Amniotic epithelial cell (primary cell): Measurements from ENCODE around the gene CFTR.
A peak's percentile ranks its signal among the peaks of the same experiment; 100 is the strongest.

Source experiments
- DNase-seq: peaks from one replicate; pipeline ENCODE4 v3.0.0-alpha.2; 2010; ENCODE audit warnings: low read depth

Gene CFTR

DNA sequence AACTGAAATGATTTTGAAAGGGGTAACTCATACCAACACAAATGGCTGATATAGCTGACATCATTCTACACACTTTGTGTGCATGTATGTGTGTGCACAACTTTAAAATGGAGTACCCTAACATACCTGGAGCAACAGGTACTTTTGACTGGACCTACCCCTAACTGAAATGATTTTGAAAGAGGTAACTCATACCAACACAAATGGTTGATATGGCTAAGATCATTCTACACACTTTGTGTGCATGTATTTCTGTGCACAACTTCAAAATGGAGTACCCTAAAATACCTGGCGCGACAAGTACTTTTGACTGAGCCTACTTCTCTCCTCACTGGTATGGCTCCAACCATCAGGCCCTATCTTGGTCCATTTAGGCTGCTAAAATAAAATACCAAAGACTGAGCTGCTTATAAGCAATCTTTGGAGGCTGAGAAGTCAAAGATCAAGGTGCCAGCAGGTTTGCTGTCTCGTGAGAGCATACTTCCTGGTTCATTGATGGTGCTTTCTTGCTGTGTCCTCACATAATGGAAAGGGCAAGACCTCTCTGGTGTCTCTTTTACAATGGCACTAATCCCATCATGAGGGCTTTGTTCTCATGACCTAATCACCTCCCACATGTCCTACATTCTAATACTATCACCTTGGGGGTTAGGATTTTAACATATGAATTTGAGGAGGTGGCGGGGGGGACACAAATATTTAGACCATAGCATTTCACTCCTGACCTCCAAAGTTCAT, 173.3 kb downstream of the CFTR start:
- DNase-seq = no peak

DNA sequence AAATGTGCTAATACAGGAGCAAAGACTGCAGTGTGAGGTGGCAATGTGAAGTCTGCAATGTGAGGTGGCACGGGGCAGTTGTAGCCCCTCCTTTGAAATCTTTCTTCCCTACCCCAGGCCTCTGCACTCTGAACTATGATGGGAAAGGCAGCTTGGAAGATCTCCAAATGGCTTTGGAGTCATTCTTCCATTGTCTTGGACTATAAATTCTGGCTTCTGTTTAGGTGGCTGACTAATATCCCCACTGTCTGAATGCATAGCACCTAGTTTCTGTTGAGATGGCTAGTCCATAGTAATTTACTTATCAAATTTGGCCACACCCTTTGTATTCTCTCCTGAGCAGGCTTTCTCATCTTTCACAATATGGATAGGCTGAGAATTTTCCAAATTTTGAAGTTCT, 175.0 kb downstream of the CFTR start:
- no peak for DNase-seq

DNA sequence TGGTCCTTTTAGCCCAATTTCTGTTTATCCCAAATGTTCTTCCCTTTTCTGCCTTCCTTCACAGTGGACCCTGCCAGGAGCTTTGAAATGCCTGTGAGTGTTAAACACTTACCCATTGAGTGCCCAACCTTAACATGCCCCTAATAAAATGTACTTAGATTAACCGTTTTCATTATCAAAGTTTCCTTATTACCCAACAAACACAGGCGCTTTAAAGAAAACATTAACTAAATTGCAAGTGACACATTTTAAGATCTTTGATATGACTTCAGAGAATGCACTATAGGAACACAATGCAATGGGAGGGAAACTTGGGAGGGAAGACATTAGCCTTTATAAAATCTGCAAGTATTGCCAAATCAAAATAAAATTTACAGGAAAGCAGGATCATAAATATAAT, 177.0 kb downstream of the CFTR start:
- DNase-seq = no peak

GRCh38 chr7:117659531-117660011, 179.7 kb downstream of the CFTR start:
- peak; percentile 42 for DNase-seq

DNA sequence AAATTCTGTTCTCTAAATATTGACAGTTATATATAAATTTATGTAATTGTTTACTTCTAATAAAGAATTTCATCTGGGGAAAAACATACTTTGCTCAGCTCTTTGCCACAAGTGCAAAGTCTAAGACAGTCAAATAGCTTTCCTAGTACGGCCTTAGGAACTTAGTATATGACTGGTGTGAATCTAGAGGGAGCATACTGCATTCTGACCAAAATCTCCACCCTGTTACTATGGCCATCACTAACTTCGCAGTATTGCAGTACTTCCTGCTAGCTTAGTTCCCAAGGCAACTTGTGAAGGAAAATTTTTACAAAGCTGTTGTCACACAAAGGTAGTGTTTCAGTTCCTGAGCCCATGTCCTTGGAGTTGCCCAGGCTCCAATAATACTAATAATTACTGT, 181.5 kb downstream of the CFTR start:
- DNase-seq = no peak

- DNase-seq = no peak
Measured at GRCh38 chr7:117664047-117664446, 184.2 kb downstream of the CFTR start.

DNA sequence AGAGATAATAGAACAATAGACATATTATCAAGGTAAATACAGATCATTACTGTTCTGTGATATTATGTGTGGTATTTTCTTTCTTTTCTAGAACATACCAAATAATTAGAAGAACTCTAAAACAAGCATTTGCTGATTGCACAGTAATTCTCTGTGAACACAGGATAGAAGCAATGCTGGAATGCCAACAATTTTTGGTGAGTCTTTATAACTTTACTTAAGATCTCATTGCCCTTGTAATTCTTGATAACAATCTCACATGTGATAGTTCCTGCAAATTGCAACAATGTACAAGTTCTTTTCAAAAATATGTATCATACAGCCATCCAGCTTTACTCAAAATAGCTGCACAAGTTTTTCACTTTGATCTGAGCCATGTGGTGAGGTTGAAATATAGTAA, 185.5 kb downstream of the CFTR start:
- peak; percentile 84 for DNase-seq

GRCh38 chr7:117666031-117666430, 186.2 kb downstream of the CFTR start:
- peak; percentile 84 for DNase-seq

GRCh38 chr7:117666689-117667088, 186.9 kb downstream of the CFTR start:
- no peak for DNase-seq

DNA sequence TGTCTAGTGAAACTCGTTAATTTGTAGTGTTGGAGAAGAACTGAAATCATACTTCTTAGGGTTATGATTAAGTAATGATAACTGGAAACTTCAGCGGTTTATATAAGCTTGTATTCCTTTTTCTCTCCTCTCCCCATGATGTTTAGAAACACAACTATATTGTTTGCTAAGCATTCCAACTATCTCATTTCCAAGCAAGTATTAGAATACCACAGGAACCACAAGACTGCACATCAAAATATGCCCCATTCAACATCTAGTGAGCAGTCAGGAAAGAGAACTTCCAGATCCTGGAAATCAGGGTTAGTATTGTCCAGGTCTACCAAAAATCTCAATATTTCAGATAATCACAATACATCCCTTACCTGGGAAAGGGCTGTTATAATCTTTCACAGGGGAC, 187.6 kb downstream of the CFTR start:
- peak; percentile 76 for DNase-seq

GRCh38 chr7:117669818-117670217, 190.0 kb downstream of the CFTR start:
- DNase-seq = no peak

- DNase-seq = no peak
Measured at GRCh38 chr7:117672453-117672852, 192.6 kb downstream of the CFTR start.

DNA sequence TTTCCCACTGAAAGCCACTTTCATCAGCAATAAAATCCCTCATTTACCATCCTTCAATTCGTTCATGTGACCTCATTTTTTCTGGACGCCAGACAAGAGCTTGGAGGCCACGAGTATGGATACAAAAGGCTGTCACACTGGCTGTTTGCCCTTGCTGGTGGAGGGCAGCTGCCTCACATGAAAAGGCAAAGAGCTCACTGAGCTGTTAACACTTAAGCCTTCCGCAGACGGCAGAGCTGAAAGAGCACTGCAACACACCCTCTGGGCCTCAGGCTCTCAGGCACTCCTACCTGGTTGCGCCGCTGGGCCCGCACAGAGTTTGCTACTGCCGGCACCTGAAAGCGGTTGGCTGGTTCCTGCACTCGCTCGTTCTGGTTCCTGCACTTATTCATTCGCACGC, 193.5 kb downstream of the CFTR start:
- DNase-seq = no peak

- DNase-seq = peak; percentile 59
Measured at GRCh38 chr7:117673839-117674238, 194.0 kb downstream of the CFTR start.

GRCh38 chr7:117674617-117675016, 194.8 kb downstream of the CFTR start:
- DNase-seq = no peak

- DNase-seq = no peak
Measured at GRCh38 chr7:117675497-117676435, 195.9 kb downstream of the CFTR start.

DNA sequence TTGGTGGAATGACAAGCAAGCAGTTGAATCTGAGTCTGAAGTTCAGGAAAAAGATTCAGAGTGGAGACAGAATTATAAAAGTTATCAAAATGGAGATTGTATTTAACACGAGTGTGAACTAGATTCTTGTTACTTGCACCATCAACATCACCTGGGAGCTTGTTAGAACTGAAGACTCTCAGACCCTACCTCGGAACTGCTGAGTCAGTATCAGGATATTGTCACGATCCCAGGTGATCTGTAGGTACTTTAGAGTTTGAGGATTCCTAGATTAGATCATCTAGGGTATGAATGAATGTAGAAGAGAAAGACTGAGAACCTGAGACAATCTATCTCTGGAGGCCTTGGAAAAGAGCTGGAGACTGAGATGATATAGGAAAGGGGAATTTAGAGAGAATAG, 199.3 kb downstream of the CFTR start:
- DNase-seq = no peak

DNA sequence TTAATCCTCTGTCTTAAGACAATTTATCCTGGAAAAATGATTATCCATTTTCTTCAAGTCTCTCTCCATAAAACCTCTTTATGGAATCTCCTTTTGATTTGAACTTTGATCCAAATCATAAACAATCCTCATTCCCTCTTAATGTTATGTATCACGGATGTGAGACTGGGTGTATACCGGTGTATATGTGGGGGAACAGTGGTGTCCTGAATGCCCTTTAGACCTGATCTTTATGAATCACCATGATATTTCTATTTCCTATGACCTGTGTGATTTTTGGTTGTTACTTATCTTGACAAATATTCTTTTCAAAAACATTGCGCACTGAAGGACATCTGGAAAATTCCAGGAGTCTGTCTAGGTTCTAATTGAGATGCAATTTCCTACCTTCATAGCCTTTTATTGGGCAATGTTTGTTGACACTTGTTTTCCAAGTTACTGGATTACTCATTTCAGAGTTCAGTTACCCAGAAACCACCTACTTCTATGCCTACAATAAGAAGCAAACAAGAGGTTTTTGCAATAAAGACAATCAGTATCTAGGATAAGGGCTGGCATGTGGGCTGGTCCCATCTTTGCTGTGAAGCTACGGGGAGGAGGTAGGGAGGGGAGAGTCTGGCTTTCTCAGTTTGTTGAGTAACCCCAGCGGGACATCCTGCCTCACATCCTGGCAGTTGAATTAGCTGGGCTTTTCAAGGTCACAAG, 203.0 kb downstream of the CFTR start:
- peak; percentile 93 for DNase-seq

GRCh38 chr7:117683430-117684175, 203.8 kb downstream of the CFTR start:
- no peak for DNase-seq

GRCh38 chr7:117685795-117686194, 206.0 kb downstream of the CFTR start:
- DNase-seq = no peak

DNA sequence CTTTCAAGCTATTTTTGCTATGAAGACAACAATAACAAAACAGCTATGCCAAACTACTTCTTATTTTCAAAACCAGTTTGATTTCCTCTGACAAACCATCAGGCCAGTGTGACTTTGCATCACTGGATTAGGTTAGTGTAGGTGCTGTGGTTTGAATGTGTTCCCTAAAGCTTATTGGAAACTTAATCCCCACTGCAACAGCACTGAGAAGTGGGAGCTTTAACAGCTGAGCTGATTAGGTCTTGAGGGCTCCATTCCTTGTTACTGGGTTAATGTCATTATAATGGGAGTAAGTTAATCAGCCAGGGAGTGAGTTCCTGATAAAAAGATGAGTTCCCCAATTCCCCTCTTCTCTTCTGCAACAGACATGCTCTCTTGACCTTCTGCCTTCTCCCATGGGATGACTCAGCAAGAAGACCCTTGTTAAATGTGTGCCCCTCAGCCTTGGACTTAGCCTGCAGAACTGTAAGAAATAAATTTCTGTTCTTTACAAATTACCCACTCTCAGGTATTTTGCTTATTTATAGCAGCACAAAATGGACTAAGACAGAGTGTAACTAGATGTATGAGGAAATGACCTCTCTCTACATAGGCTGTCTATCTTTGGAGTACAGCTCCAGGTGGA, 206.6 kb downstream of the CFTR start:
- DNase-seq = no peak
